Osteoblast (primary cell): Measurements from ENCODE around the gene TEX14. TPM values are rescaled to one million over a fixed set of nuclear protein-coding genes. Genes with fewer than 3 reads are reported as not detected.
A peak's percentile ranks its signal among the peaks of the same experiment; 100 is the strongest.

Experiments used
- DNase-seq: peaks from one replicate; pipeline ENCODE4 v3.0.0; 2011; ENCODE audit warnings: low spot score, mixed read lengths; ENCODE audit not compliant: insufficient read length; ENCODE audit errors: missing footprints
- H2AFZ ChIP-seq: 2 replicates; pipeline ENCODE4 v1.6.0; 2011; ENCODE audit warnings: mild to moderate bottlenecking, low read length
- H3K27ac ChIP-seq: 2 replicates; pipeline ENCODE4 v1.5.1; 2011; ENCODE audit warnings: mild to moderate bottlenecking, low read depth, low read length, moderate library complexity
- H3K27me3 ChIP-seq: 2 replicates; pipeline ENCODE4 v1.6.0; 2012; ENCODE audit warnings: mild to moderate bottlenecking, control low read depth, inconsistent platforms, low read length, moderate library complexity; ENCODE audit not compliant: insufficient read depth
- H3K36me3 ChIP-seq: 2 replicates; pipeline ENCODE4 v1.5.1; 2011; ENCODE audit warnings: mild to moderate bottlenecking, low read length, control low read depth, moderate library complexity; ENCODE audit not compliant: insufficient read depth
- H3K4me1 ChIP-seq: 2 replicates; pipeline ENCODE4 v1.5.1; 2011; ENCODE audit warnings: mild to moderate bottlenecking, low read length, control low read depth, moderate library complexity; ENCODE audit not compliant: insufficient read depth
- H3K4me2 ChIP-seq: 2 replicates; pipeline ENCODE4 v1.6.0; 2011; ENCODE audit warnings: mild to moderate bottlenecking, low read length; ENCODE audit not compliant: insufficient read depth
- H3K4me3 ChIP-seq: fragments of 200-600 bp; sonication (generic); 3 replicates; pipeline ENCODE4 v1.5.1; 2012; ENCODE audit warnings: mild to moderate bottlenecking, low read length, inconsistent platforms; ENCODE audit not compliant: insufficient read depth
- H3K79me2 ChIP-seq: 2 replicates; pipeline ENCODE4 v1.6.0; 2012; ENCODE audit warnings: mild to moderate bottlenecking, low read length, control low read depth, inconsistent platforms; ENCODE audit not compliant: insufficient read depth
- H3K9me3 ChIP-seq: 2 replicates; pipeline ENCODE4 v1.5.1; 2011; ENCODE audit warnings: low read depth, low read length, control low read depth
- H4K20me1 ChIP-seq: 2 replicates; pipeline ENCODE4 v1.6.0; 2012; ENCODE audit warnings: mild to moderate bottlenecking, low read length, control low read depth; ENCODE audit not compliant: insufficient read depth
- total RNA-seq: library from RNA; depleted of rRNA; stranded (reverse); fragments of >200 nt; gene quantifications from 2 replicates; pipeline ENCODE4 v1.2.3, GENCODE V29; 2012
- TF ChIP-seq, protein P1 (sequence below): IDR thresholded peaks from 2 replicates; pipeline ENCODE4 v1.5.1; 2011; ENCODE audit warnings: mild to moderate bottlenecking, low read depth, low read length, moderate library complexity; ENCODE audit errors: extremely low read depth

The TEX14 gene
- total RNA-seq, 1 donor, result under 0.01 TPM

DNA sequence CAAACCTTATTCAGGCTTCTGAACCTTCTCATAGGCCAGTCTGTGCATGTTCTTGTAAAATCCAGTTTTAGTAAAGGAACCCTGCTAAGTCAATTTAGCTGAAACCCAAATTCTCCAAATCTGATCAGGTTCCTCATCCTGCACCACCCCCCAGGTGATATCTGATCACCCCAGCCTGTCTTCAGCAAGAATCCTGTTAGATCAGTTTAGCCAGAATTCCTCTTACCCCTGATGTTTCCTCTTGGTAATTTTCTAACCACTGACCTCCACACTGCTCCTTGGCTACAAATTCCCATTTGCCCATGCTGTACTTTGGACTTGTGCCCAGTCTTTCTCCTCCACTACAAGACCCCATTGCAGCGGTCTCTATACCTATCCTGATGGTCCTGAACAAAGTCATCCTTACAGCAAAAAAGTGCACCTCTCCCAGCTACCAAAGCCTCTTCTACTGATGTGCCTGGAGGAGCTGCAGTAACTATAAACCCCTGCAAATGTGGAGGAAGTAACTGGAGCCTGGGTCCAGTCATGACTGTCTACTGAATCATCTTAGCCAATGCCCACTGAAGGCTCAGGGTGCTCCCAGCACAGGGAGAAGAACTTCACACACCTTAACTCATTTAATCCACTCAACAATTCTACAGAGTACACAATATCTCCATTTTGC is 23.8 kb downstream of the TEX14 start:
- TF ChIP-seq, protein P1, sequence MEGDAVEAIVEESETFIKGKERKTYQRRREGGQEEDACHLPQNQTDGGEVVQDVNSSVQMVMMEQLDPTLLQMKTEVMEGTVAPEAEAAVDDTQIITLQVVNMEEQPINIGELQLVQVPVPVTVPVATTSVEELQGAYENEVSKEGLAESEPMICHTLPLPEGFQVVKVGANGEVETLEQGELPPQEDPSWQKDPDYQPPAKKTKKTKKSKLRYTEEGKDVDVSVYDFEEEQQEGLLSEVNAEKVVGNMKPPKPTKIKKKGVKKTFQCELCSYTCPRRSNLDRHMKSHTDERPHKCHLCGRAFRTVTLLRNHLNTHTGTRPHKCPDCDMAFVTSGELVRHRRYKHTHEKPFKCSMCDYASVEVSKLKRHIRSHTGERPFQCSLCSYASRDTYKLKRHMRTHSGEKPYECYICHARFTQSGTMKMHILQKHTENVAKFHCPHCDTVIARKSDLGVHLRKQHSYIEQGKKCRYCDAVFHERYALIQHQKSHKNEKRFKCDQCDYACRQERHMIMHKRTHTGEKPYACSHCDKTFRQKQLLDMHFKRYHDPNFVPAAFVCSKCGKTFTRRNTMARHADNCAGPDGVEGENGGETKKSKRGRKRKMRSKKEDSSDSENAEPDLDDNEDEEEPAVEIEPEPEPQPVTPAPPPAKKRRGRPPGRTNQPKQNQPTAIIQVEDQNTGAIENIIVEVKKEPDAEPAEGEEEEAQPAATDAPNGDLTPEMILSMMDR, result no peak
- Histone ChIP-seq H3K27ac (no peak overlapping the region), H2AFZ (no peak overlapping the region), H3K36me3 (no peaks in the 10 kb centered on the region), H3K4me2 (no peak overlapping the region), H3K9me3 (no peaks in the 10 kb centered on the region), H3K4me3 (no peak overlapping the region), H3K27me3 (no peaks in the 10 kb centered on the region), H3K79me2 (no peaks in the 10 kb centered on the region), H4K20me1 (no peaks in the 10 kb centered on the region), H3K4me1 (peaks cover 18% of the 10 kb centered on the region)
- no peak for DNase-seq

DNA sequence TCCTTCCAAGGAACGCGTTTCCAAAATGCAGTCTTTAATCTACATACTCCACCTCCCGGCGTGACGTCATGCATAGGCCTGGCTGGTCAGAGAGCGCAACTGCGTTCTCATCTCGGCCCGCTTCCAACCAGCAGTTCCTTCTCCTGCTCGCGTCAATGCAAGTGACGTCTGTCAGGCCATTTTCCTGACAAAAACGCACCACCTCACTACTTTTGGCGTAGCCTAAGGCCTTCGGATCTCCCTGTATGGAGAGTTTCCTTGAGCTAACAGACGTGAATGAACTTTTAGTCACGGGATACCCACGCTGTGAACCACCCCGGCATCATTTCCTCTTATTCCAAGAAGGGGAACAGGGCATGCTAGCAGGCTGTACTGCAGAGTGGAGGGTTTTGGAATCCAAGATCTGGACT is 25.0 kb downstream of the TEX14 start:
- no peaks in the 10 kb centered on the region for H4K20me1 ChIP-seq
- H2AFZ ChIP-seq, result peak overlapping the region; percentile 58
- no peaks in the 10 kb centered on the region for H3K79me2 ChIP-seq
- no peaks in the 10 kb centered on the region for H3K27me3 ChIP-seq
- peak overlapping the region; percentile 64 for H3K4me3 ChIP-seq
- no peaks in the 10 kb centered on the region for H3K9me3 ChIP-seq
- H3K27ac ChIP-seq, result peak overlapping the region; percentile 44
- peaks cover 18% of the 10 kb centered on the region for H3K4me1 ChIP-seq
- DNase-seq, result no peak
- TF ChIP-seq, protein P1, result no peak
- no peaks in the 10 kb centered on the region for H3K36me3 ChIP-seq
- H3K4me2 ChIP-seq, result peak overlapping the region; percentile 88

DNA sequence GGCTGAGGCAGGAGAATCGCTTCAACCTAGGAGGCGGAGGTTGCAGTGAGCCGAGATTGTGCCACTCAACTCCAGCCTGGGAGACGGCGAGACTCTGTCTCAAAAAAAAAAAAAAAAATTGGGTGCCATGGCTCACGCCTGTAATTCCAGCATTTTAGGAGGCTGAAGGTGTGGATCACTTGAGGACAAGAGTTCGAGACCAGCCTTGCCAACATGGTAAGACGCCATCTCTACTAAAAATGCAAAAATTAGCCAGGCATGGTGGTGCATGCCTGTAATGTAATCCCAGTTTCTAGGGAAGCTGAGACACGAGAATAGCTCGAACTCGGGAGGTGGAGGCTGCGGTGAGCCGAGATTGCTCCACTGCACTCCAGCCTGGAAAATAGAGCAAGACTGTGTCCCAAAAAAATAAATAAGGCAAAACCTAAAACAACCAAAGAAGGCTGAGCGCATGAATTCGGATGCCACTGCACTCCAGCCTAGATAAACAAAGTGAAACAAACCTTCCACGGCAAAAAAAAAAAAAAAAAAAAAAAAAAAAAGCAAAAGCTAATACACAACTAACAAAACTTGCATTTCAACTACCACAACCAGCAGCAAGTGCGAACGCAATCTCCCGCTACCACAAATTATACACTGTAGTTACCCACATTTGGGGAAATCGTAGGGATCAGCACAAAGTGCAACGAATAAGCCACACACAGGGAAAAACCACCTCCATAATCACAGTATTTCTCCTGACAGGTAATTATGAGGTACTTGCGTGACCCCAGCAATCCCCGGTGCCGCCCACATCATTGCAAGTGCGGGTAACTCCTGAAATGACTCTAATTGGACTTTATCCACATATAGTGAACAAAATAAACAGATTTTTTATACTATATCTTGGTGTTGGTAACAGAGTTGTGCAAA is 25.6 kb downstream of the TEX14 start:
- TF ChIP-seq, protein P1, result no peak
- no peaks in the 10 kb centered on the region for H3K9me3 ChIP-seq
- peak overlapping the region; percentile 40 for H3K27ac ChIP-seq
- no peaks in the 10 kb centered on the region for H3K79me2 ChIP-seq
- no peak for DNase-seq
- H3K36me3 ChIP-seq, result no peaks in the 10 kb centered on the region
- no peaks in the 10 kb centered on the region for H3K27me3 ChIP-seq
- H3K4me3 ChIP-seq, result peak overlapping the region; percentile 64
- H3K4me1 ChIP-seq, result peaks cover 18% of the 10 kb centered on the region
- H4K20me1 ChIP-seq, result no peaks in the 10 kb centered on the region
- H2AFZ ChIP-seq, result peak overlapping the region; percentile 73
- H3K4me2 ChIP-seq, result peak overlapping the region; percentile 88

DNA sequence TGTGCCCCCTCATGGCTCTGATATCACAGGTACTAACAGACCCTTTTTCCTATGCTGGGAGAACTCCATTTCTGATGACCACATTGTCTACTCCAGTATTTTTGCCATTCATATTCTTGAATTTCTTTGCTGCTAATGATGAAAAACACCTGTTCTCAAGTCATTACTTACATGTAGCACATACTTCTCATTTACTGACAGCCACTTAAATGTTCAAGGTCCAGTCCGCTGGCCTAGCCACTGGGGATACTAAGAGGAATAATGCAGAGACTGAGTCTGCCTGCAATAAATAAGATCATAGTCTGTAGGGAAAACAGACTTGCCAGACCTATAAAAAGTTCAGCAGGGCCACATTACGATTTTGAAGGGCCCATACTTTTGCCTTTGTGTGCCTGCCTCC is 27.5 kb downstream of the TEX14 start:
- peaks cover 18% of the 10 kb centered on the region for H3K4me1 ChIP-seq
- TF ChIP-seq, protein P1, result no peak
- H3K27ac ChIP-seq, result no peak overlapping the region
- H2AFZ ChIP-seq, result no peak overlapping the region
- H3K79me2 ChIP-seq, result no peaks in the 10 kb centered on the region
- H3K4me3 ChIP-seq, result no peak overlapping the region
- H3K36me3 ChIP-seq, result no peaks in the 10 kb centered on the region
- H3K9me3 ChIP-seq, result no peaks in the 10 kb centered on the region
- H4K20me1 ChIP-seq, result no peaks in the 10 kb centered on the region
- no peaks in the 10 kb centered on the region for H3K27me3 ChIP-seq
- no peak for DNase-seq
- no peak overlapping the region for H3K4me2 ChIP-seq
